Panc1 (cell line): Measurements from ENCODE around the gene RAX2. TPM values are rescaled to one million over a fixed set of nuclear protein-coding genes. Genes with fewer than 3 reads are reported as not detected.

ENCODE experiments used
- ATAC-seq: fragments of 200-7000 bp; cut with Tn5 transposase; 2 replicates; pipeline ENCODE4 v1.9.1; 2020; ENCODE audit warnings: mild to moderate bottlenecking, moderate library complexity
- BruUV-seq: library from RNA; stranded (reverse); fragments of 400-500 nt; replicated peaks from 2 replicates; lab custom pipeline; 2021; lab: Mats Ljungman, UMichigan
- CTCF ChIA-PET: fragments of 300-600 bp; sonication (Branson Sonifier 250); formaldehyde crosslinking; loops from one replicate; lab custom pipeline; 2022; ENCODE audit warnings: antibody characterized with exemption; lab: Charles Lee
- POLR2A ChIA-PET: fragments of 300-600 bp; sonication (Branson Sonifier 250); formaldehyde crosslinking; loops from one replicate; lab custom pipeline; 2022; ENCODE audit warnings: antibody characterized with exemption; lab: Charles Lee
- DNase-seq: peaks from one replicate; pipeline ENCODE4 v3.0.0-alpha.2; 2010; ENCODE audit warnings: low read depth, low spot score
- H3K27ac ChIP-seq: 2 replicates; pipeline ENCODE4 v1.5.1; 2011; ENCODE audit warnings: mild to moderate bottlenecking, low read length, inconsistent platforms
- H3K27me3 ChIP-seq: fragments of 200-500 bp; sonication (Bioruptor generic); 2 replicates; pipeline ENCODE4 v1.6.0; 2014; ENCODE audit warnings: low read length, inconsistent platforms; ENCODE audit not compliant: control insufficient read depth, insufficient read depth
- H3K36me3 ChIP-seq: fragments of 200-500 bp; sonication (Bioruptor generic); 2 replicates; pipeline ENCODE4 v1.5.1; 2014; ENCODE audit warnings: inconsistent platforms, mild to moderate bottlenecking, low read length, moderate library complexity; ENCODE audit not compliant: control insufficient read depth, insufficient read depth
- H3K4me1 ChIP-seq: 2 replicates; pipeline ENCODE4 v1.5.1; 2011; ENCODE audit warnings: inconsistent platforms, mild to moderate bottlenecking, low read length, moderate library complexity; ENCODE audit not compliant: control insufficient read depth, insufficient read depth
- H3K4me3 ChIP-seq, 2 experiments: 2 replicates each; pipeline ENCODE4 v1.5.1; 2011 to 2012; ENCODE audit warnings: low read depth in 2 of 2, low read length in 2 of 2, mild to moderate bottlenecking in 2 of 2, inconsistent platforms in 1 of 2, moderate library complexity in 1 of 2
- H3K9me3 ChIP-seq: fragments of 200-500 bp; sonication (Bioruptor generic); 2 replicates; pipeline ENCODE4 v1.5.1; 2014; ENCODE audit warnings: low read depth, mild to moderate bottlenecking, inconsistent platforms, low read length, moderate library complexity; ENCODE audit not compliant: control insufficient read depth, insufficient read depth
- POLR2AphosphoS5 ChIP-seq: IDR thresholded peaks from 2 replicates; pipeline ENCODE4 v1.6.1; 2012; ENCODE audit warnings: mild to moderate bottlenecking, low read depth, low read length, moderate library complexity
- SIN3A ChIP-seq: IDR thresholded peaks from 2 replicates; pipeline ENCODE4 v1.6.1; 2012; ENCODE audit warnings: low read depth, mild to moderate bottlenecking, low read length, moderate library complexity, borderline replicate concordance; ENCODE audit not compliant: insufficient read depth
- TCF7L2 ChIP-seq: IDR thresholded peaks from 2 replicates; pipeline ENCODE4 v1.6.1; 2011; ENCODE audit warnings: mild to moderate bottlenecking, low read depth, low read length, inconsistent platforms
- in situ Hi-C: cut with HindIII; loops from 2 replicates; pipeline ENCODE4 v1.10.0; 2016; ENCODE audit warnings: low sequenced_read_pairs, low pct_unique_long_range_greater_than_20kb
- intact Hi-C: fragments of 100-400 bp; cut with micrococcal nuclease; formaldehyde crosslinking; loops from one replicate; pipeline ENCODE4 v1.10.0; 2022; ENCODE audit not compliant: unreplicated experiment
- total RNA-seq: library from RNA; stranded (reverse); gene quantifications from one replicate; pipeline ENCODE4 v1.2.1, GENCODE V29; 2021; ENCODE audit not compliant: unreplicated experiment
- TF ChIP-seq, protein P1 (sequence below), 2 experiments: IDR thresholded peaks; 2 replicates each; pipeline ENCODE4 v1.6.1; 2011 to 2012; ENCODE audit warnings: low read depth in 2 of 2, control low read depth in 1 of 2, low read length in 1 of 2, mild to moderate bottlenecking in 1 of 2, moderate library complexity in 1 of 2; ENCODE audit not compliant: insufficient read depth in 1 of 2
- TF ChIP-seq, protein P2 (sequence below): fragments of 450-650 bp; IDR thresholded peaks from 2 replicates; pipeline ENCODE4 v1.5.1; 2017; ENCODE audit warnings: mild to moderate bottlenecking

Gene RAX2
- total RNA-seq, 1 experiment from 2014 or later: not detected

DNA sequence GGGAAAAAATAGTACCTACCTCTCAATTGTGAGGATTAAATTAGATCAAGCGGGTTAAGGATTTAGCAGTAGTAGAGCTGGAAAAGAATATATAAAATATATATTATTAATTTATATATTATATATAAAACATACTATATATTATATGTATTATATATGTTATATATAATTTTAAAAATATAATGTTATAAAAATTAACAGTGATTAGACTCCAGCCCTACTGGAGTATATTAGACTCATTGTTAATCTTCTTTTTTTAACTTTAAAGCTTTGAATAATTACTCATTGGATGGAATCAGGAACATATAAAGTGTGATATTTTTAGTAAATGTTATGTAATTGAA lies 9.9 kb downstream of the RAX2 start:
- DNase-seq: no peak
- POLR2A ChIA-PET: interaction anchor here (0.5 to 1.3 kb wide), 2 partner anchors 13 to 15 kb away, joined by 5 to 18 read pairs; no protein-coding TSS in a partner anchor
- in situ Hi-C loops (no loop called here), intact Hi-C loops (no loop called here)
- no peak for ATAC-seq
- BruUV-seq: no TSS peak
- Histone ChIP-seq H3K27ac (peak overlapping the region; percentile 93), H3K27me3 (no peaks in the 10 kb centered on the region), H3K9me3 (no peaks in the 10 kb centered on the region), H3K4me1 (peaks cover 9% of the 10 kb centered on the region), H3K4me3 (peak overlapping the region; percentile 97 to 98), H3K36me3 (peaks cover 4% of the 10 kb centered on the region; the same call in 1 of the 2 replicates)
- TF ChIP-seq POLR2AphosphoS5: no peak
- TF ChIP-seq, protein P1, sequence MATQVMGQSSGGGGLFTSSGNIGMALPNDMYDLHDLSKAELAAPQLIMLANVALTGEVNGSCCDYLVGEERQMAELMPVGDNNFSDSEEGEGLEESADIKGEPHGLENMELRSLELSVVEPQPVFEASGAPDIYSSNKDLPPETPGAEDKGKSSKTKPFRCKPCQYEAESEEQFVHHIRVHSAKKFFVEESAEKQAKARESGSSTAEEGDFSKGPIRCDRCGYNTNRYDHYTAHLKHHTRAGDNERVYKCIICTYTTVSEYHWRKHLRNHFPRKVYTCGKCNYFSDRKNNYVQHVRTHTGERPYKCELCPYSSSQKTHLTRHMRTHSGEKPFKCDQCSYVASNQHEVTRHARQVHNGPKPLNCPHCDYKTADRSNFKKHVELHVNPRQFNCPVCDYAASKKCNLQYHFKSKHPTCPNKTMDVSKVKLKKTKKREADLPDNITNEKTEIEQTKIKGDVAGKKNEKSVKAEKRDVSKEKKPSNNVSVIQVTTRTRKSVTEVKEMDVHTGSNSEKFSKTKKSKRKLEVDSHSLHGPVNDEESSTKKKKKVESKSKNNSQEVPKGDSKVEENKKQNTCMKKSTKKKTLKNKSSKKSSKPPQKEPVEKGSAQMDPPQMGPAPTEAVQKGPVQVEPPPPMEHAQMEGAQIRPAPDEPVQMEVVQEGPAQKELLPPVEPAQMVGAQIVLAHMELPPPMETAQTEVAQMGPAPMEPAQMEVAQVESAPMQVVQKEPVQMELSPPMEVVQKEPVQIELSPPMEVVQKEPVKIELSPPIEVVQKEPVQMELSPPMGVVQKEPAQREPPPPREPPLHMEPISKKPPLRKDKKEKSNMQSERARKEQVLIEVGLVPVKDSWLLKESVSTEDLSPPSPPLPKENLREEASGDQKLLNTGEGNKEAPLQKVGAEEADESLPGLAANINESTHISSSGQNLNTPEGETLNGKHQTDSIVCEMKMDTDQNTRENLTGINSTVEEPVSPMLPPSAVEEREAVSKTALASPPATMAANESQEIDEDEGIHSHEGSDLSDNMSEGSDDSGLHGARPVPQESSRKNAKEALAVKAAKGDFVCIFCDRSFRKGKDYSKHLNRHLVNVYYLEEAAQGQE (IDR thresholded peaks at IDR 0.05; ENCODE audit: insufficient read depth in 1 of 2, low read depth in 2 of 2, low read length in 1 of 2): no peak
- TF ChIP-seq, protein P2, sequence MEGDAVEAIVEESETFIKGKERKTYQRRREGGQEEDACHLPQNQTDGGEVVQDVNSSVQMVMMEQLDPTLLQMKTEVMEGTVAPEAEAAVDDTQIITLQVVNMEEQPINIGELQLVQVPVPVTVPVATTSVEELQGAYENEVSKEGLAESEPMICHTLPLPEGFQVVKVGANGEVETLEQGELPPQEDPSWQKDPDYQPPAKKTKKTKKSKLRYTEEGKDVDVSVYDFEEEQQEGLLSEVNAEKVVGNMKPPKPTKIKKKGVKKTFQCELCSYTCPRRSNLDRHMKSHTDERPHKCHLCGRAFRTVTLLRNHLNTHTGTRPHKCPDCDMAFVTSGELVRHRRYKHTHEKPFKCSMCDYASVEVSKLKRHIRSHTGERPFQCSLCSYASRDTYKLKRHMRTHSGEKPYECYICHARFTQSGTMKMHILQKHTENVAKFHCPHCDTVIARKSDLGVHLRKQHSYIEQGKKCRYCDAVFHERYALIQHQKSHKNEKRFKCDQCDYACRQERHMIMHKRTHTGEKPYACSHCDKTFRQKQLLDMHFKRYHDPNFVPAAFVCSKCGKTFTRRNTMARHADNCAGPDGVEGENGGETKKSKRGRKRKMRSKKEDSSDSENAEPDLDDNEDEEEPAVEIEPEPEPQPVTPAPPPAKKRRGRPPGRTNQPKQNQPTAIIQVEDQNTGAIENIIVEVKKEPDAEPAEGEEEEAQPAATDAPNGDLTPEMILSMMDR: no peak
- no peak for TF ChIP-seq TCF7L2
- TF ChIP-seq SIN3A: no peak
- CTCF ChIA-PET: interaction anchor here (0.5 kb wide), 2 partner anchors 25 to 290 kb away, joined by 3 to 5 read pairs; no protein-coding TSS in a partner anchor

DNA sequence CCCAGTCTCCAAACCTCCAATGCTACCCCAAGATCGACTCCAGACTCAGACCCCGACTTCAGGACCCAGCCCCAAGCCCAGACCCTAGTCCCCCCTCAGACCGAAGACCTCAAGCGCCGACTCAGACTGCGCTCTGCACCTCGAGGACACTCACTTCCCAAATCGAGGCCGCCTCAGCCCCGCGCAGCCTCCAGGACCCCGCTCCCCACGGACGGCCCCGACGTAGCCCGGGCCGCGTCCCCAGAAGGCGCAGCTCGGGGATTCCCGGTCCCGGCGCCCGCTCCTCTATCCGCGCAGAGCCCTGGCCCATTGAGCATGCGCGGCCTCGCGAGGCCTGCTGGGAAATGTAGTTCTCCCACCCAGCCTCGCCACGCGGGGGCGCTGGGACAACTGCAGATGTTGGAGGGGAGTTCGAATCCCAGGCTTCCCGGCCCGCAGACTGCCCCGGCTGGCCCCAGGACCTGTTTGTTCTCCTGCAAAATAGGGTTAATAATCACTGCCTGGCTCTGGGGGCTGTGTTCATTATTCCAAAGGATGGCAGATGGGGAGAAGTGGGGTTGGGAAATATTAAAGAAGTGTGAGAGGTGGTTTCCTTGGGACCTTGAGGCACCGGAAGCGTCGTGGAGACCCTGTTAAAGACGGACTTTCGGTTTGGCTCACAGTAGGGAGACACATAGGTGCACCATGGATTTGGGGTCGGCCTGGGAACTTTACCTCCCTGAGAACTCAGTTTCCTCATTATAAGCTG lies 10.5 kb downstream of the RAX2 start, which contains the start of gene APBA3:
TSS of gene APBA3 (minus strand) at position 311 of the 748 bp plus-strand sequence. CDS start 1,428 bp downstream, outside the sequence.
- DNase-seq: peak; percentile 77
- POLR2A ChIA-PET: interaction anchor here (1.3 kb wide), 1 partner anchor 15 kb away, joined by 5 read pairs; no protein-coding TSS in a partner anchor
- Histone ChIP-seq H3K27ac (peak within 1 kb of the TSS; percentile 93), H3K36me3 (peaks cover 4% of the 10 kb centered on the region; the same call in 1 of the 2 replicates), H3K9me3 (no peaks in the 10 kb centered on the region), H3K4me1 (peaks cover 9% of the 10 kb centered on the region), H3K27me3 (no peaks in the 10 kb centered on the region), H3K4me3 (peak within 1 kb of the TSS; percentile 97 to 98)
- peak; percentile 73 for ATAC-seq
- no TSS peak for BruUV-seq
- CTCF ChIA-PET: no interaction called here
- intact Hi-C loops: no loop called here
- in situ Hi-C loops: no loop called here
- no peak for TF ChIP-seq TCF7L2
- TF ChIP-seq, protein P1 (IDR thresholded peaks at IDR 0.05; ENCODE audit: insufficient read depth in 1 of 2, low read depth in 2 of 2, low read length in 1 of 2): no peak
- TF ChIP-seq POLR2AphosphoS5: peak; percentile 68
- TF ChIP-seq, protein P2: peak; percentile 83; the same call in 1 of the 2 replicates
- TF ChIP-seq SIN3A: no peak
